AG04449 (cell line): Measurements from ENCODE around the gene NRARP.

Experiments
- CTCF ChIA-PET: fragments of 350-600 bp; formaldehyde crosslinking; extraction: SDS; loops from one replicate; lab custom pipeline; 2021; ENCODE audit warnings: antibody characterized with exemption; lab: Yijun Ruan, JAX
- POLR2A ChIA-PET: fragments of 400-600, 350-600 bp; formaldehyde crosslinking; extraction: SDS; loops from one replicate; lab custom pipeline; 2020; ENCODE audit warnings: antibody characterized with exemption, inconsistent platforms; lab: Yijun Ruan, JAX
- DNase-seq: peaks from one replicate; pipeline ENCODE4 v3.0.0-alpha.2; 2010; ENCODE audit warnings: low read depth, low spot score
- H3K4me3 ChIP-seq: 2 replicates; pipeline ENCODE4 v1.5.1; 2011; ENCODE audit warnings: low read depth, mild to moderate bottlenecking, control low read depth, low read length
- CTCF ChIP-seq: IDR thresholded peaks from one replicate; pipeline ENCODE4 v1.5.1; 2011; ENCODE audit warnings: mild to moderate bottlenecking, moderate library complexity, low read length, control low read depth, inconsistent platforms; ENCODE audit not compliant: insufficient read depth; ENCODE audit errors: missing control alignments

The NRARP gene

GRCh38 chr9:137302118-137302448 is at the start of gene NRARP:
Gene NRARP (minus strand): TSS chr9:137302271. CDS start chr9:137301928, 343 bp downstream.
- ChIA-PET POLR2A (no interaction called here), CTCF (interaction anchor here (0.9 to 2.7 kb wide), 22 partner anchors 9 to 291 kb away, joined by 3 to 7 read pairs (median 5); partner anchors contain the start of genes EXD3 and NOXA1)
- H3K4me3 ChIP-seq, result peak within 1 kb of the TSS; percentile 53
- DNase-seq, result no peak
- TF ChIP-seq CTCF, result no peak

- TF ChIP-seq CTCF, result no peak
- CTCF ChIA-PET, result no interaction called here
- POLR2A ChIA-PET, result no interaction called here
- H3K4me3 ChIP-seq, result no peak overlapping the region
- no peak for DNase-seq
Observed at GRCh38 chr9:137350696-137351584, 48.9 kb upstream of the NRARP start.

- no peak for DNase-seq
- H3K4me3 ChIP-seq, result no peak overlapping the region
- TF ChIP-seq CTCF, result no peak
- CTCF ChIA-PET, result no interaction called here
- POLR2A ChIA-PET, result no interaction called here
Observed at GRCh38 chr9:137349471-137350033, 47.5 kb upstream of the NRARP start.

GRCh38 chr9:137348769-137349470 is 46.8 kb upstream of the NRARP start:
- ChIA-PET POLR2A (no interaction called here), CTCF (no interaction called here)
- TF ChIP-seq CTCF, result no peak
- no peak for DNase-seq
- H3K4me3 ChIP-seq, result no peak overlapping the region

- no peak for TF ChIP-seq CTCF
- H3K4me3 ChIP-seq, result no peak overlapping the region
- POLR2A ChIA-PET, result no interaction called here
- CTCF ChIA-PET, result interaction anchor here (0.6 kb wide), 1 partner anchor 74 kb away, joined by 3 read pairs; no protein-coding TSS in a partner anchor
- DNase-seq, result no peak
Observed at GRCh38 chr9:137347928-137348327, 45.9 kb upstream of the NRARP start.

- CTCF ChIA-PET, result no interaction called here
- H3K4me3 ChIP-seq, result no peak overlapping the region
- no peak for TF ChIP-seq CTCF
- POLR2A ChIA-PET, result no interaction called here
- DNase-seq, result no peak
Observed at GRCh38 chr9:137342482-137342881, 40.4 kb upstream of the NRARP start.
